Neural progenitor cell (in vitro differentiated cells): ENCODE measurements around the gene ERC2.

Experiments
- CTCF ChIP-seq: fragments of 200-600 bp; sonication (generic); IDR thresholded peaks from 2 replicates; pipeline ENCODE4 v1.5.1; 2017; ENCODE audit warnings: antibody characterized with exemption, mild to moderate bottlenecking
- EZH2 ChIP-seq: fragments of 200-600 bp; sonication (generic); IDR thresholded peaks from 2 replicates; pipeline ENCODE4 v1.6.1; 2017; ENCODE audit warnings: antibody characterized with exemption, mild to moderate bottlenecking, moderate library complexity

- TF ChIP-seq CTCF: no peak
- no peak for TF ChIP-seq EZH2
Measured at GRCh38 chr3:55978953-55979352, 489.3 kb downstream of the ERC2 start.
